ENCODE results near the gene ABCA10.

DNA sequence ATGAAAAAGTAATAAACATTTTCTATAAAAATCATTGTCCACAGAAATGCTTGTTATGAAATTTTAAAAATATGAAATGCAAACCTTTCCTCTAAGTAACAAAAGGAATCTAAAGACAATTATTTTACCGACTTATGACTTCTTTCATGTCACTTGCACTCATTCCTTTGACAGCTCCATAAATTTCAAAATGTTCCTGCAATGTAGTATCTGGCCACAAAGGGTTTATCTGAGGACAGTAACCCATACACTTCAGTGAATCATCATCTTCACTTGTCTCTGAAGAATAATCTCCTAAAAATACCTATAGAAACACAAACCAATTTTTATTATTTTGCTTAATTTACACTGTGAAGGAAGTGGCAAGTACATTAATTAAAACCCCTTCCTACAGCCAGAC is 25.6 kb upstream of the ABCA10 start:
- TF ChIP-seq EZH2 (IDR thresholded peaks at IDR 0.05; ENCODE audit: low read depth): no peak
- TF ChIP-seq, protein P1, sequence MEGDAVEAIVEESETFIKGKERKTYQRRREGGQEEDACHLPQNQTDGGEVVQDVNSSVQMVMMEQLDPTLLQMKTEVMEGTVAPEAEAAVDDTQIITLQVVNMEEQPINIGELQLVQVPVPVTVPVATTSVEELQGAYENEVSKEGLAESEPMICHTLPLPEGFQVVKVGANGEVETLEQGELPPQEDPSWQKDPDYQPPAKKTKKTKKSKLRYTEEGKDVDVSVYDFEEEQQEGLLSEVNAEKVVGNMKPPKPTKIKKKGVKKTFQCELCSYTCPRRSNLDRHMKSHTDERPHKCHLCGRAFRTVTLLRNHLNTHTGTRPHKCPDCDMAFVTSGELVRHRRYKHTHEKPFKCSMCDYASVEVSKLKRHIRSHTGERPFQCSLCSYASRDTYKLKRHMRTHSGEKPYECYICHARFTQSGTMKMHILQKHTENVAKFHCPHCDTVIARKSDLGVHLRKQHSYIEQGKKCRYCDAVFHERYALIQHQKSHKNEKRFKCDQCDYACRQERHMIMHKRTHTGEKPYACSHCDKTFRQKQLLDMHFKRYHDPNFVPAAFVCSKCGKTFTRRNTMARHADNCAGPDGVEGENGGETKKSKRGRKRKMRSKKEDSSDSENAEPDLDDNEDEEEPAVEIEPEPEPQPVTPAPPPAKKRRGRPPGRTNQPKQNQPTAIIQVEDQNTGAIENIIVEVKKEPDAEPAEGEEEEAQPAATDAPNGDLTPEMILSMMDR (conservative IDR thresholded peaks at IDR 0.05): no peak
